Measurements from ENCODE around the gene SLC35F3.

The SLC35F3 gene

DNA sequence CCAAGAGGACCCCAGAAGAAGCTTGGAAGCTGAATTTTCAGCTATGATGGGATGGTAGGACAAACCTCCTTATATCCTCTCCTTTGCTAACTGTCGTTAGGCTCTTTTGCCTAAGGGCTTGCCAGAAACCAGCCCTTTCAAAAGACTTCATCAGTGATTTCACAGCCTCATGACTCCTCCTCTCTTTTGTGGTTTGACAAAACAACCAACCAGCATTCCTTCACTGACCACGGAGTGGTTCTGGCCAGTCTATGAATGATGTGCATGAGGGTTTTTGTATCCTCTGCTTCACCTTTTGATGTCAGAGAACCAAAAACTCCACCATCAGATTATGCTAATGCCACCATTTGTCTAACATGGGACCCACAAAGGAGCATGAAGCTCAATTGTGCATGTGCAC, 351.9 kb downstream of the SLC35F3 start:
- H3K4me3 ChIP-seq (ENCODE audit: low read depth in 1 of 2, low read length in 1 of 2), result no peak overlapping the region
- H3K36me3 ChIP-seq, result no peaks in the 10 kb centered on the region
- TF ChIP-seq, protein P1, sequence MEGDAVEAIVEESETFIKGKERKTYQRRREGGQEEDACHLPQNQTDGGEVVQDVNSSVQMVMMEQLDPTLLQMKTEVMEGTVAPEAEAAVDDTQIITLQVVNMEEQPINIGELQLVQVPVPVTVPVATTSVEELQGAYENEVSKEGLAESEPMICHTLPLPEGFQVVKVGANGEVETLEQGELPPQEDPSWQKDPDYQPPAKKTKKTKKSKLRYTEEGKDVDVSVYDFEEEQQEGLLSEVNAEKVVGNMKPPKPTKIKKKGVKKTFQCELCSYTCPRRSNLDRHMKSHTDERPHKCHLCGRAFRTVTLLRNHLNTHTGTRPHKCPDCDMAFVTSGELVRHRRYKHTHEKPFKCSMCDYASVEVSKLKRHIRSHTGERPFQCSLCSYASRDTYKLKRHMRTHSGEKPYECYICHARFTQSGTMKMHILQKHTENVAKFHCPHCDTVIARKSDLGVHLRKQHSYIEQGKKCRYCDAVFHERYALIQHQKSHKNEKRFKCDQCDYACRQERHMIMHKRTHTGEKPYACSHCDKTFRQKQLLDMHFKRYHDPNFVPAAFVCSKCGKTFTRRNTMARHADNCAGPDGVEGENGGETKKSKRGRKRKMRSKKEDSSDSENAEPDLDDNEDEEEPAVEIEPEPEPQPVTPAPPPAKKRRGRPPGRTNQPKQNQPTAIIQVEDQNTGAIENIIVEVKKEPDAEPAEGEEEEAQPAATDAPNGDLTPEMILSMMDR (IDR thresholded peaks at IDR 0.05), result no peak
- H3K9me3 ChIP-seq, result no peaks in the 10 kb centered on the region
- H3K27me3 ChIP-seq, result peaks cover 4% of the 10 kb centered on the region
- H3K4me1 ChIP-seq (ENCODE audit: control insufficient read depth in 1 of 2, insufficient read depth in 1 of 2, low read depth in 1 of 2, low read length in 1 of 2), result peaks cover 3 to 4% of the 10 kb centered on the region in 2 experiments
- H3K27ac ChIP-seq, result no peak overlapping the region

DNA sequence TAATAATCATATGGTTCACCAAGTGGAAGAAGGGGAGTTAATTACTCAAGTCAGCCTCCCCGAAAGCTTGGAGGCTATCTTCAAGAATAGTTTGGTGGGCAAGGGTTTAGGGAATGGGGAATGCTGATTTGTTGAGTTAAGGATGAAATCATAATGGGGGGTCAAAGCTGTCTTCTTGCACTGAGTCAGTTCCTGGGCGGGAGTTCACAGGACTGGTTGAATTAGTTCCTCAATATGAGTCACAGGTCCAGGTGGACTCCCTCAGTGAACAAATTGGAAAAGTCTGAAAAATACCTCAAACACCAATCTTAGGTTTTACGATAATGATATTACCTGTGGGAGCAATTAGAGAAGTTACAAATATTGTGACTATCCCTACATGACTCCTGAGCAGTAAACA, 353.6 kb downstream of the SLC35F3 start:
- peaks cover 3 to 4% of the 10 kb centered on the region in 2 experiments for H3K4me1 ChIP-seq (ENCODE audit: control insufficient read depth in 1 of 2, insufficient read depth in 1 of 2, low read depth in 1 of 2, low read length in 1 of 2)
- H3K36me3 ChIP-seq, result no peaks in the 10 kb centered on the region
- TF ChIP-seq, protein P1 (IDR thresholded peaks at IDR 0.05), result no peak
- H3K27ac ChIP-seq, result no peak overlapping the region
- H3K9me3 ChIP-seq, result no peaks in the 10 kb centered on the region
- peaks cover 4% of the 10 kb centered on the region for H3K27me3 ChIP-seq
- no peak overlapping the region for H3K4me3 ChIP-seq (ENCODE audit: low read depth in 1 of 2, low read length in 1 of 2)

DNA sequence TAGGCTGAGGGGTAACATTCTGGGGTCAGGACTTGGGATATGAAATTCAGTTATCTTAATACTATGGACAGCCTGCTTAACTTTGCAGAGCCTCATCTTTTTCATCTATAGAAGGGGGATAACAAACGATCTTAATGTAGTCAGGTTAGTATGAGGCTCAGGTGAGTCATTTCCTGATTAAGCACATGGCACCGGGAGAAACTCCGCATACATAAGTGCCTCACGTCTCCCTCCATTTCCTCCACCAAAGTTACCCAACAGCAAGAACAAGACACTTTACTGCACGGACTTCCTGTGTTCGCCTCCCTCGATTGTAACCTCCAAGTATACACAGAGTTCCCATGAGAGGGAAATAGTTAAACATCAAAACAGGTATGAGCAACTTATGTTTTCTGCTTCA, 356.1 kb downstream of the SLC35F3 start:
- TF ChIP-seq, protein P1 (IDR thresholded peaks at IDR 0.05), result no peak
- no peaks in the 10 kb centered on the region for H3K36me3 ChIP-seq
- no peak overlapping the region for H3K27ac ChIP-seq
- no peak overlapping the region for H3K4me3 ChIP-seq (ENCODE audit: low read depth in 1 of 2, low read length in 1 of 2)
- H3K9me3 ChIP-seq, result no peaks in the 10 kb centered on the region
- H3K27me3 ChIP-seq, result peaks cover 4% of the 10 kb centered on the region
- peaks cover 3 to 4% of the 10 kb centered on the region in 2 experiments for H3K4me1 ChIP-seq (ENCODE audit: control insufficient read depth in 1 of 2, insufficient read depth in 1 of 2, low read depth in 1 of 2, low read length in 1 of 2)

DNA sequence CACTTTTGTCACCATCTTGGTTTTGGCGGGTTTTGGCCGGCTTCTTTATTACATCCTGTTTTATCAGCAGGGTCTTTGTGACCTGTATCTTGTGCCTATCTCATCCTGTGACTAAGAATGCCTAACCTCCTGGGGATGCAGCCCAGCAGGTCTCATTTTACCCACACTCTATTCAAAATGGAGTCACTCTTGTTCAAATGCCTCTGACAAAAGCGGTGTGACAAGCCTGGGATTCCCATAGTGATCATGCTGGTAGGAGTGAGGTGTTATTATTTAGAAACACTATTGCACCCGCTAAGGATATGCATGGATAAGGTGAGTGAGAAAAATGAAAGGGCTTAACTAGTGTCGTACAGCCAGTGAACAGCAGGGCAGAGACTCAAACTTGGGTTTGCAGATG, 357.1 kb downstream of the SLC35F3 start:
- H3K27ac ChIP-seq, result no peak overlapping the region
- peaks cover 3 to 4% of the 10 kb centered on the region in 2 experiments for H3K4me1 ChIP-seq (ENCODE audit: control insufficient read depth in 1 of 2, insufficient read depth in 1 of 2, low read depth in 1 of 2, low read length in 1 of 2)
- H3K36me3 ChIP-seq, result no peaks in the 10 kb centered on the region
- H3K9me3 ChIP-seq, result no peaks in the 10 kb centered on the region
- no peak overlapping the region for H3K4me3 ChIP-seq (ENCODE audit: low read depth in 1 of 2, low read length in 1 of 2)
- TF ChIP-seq, protein P1 (IDR thresholded peaks at IDR 0.05), result no peak
- H3K27me3 ChIP-seq, result peaks cover under 1% of the 10 kb centered on the region

DNA sequence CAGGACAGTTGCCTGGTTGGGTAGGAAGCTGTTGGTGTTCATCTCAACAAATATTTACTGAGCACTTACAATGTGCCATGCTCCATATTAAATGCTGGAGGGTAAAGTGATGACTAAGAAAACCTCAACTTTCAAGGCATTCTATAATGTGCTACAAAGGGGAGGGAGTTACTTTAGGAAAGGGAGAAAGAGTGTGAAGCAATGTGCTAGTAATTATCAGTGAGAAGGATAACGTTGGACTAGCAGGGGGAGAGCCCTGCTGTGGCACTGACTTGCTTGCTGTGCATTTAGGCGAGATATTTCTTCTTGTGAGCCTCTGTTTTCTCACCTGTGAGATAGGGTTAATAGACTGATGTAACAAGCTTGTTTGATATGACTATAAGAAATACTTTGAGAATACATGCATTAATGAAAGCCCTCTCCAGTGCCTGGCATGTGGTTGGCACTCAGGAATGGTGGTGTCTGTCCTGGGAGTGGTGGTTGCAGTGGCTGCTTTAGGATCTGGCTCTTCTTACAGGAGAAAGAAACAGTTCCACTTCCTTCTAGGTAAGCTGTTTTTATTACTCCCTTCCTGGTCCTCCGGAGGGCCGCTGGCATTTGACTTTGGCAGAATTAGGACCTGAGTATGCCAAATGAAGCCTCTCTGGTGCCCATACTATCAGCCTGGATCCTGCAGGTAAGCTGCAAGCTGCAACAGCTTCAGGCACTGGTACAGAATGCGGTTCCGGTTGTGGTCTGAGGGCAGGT, 357.7 kb downstream of the SLC35F3 start:
- H3K9me3 ChIP-seq, result no peaks in the 10 kb centered on the region
- peaks cover 3 to 4% of the 10 kb centered on the region in 2 experiments for H3K4me1 ChIP-seq (ENCODE audit: control insufficient read depth in 1 of 2, insufficient read depth in 1 of 2, low read depth in 1 of 2, low read length in 1 of 2)
- H3K27ac ChIP-seq, result no peak overlapping the region
- H3K36me3 ChIP-seq, result no peaks in the 10 kb centered on the region
- no peak overlapping the region for H3K4me3 ChIP-seq (ENCODE audit: low read depth in 1 of 2, low read length in 1 of 2)
- TF ChIP-seq, protein P1 (IDR thresholded peaks at IDR 0.05), result no peak
- no peaks in the 10 kb centered on the region for H3K27me3 ChIP-seq
